Loucy (cell line): Measurements from ENCODE around the gene ADAMTSL2.

Experiments used
- H2AFZ ChIP-seq: fragments of 200-600 bp; sonication (generic); 2 replicates; pipeline ENCODE4 v1.6.0; 2016; ENCODE audit warnings: antibody characterized with exemption, mild to moderate bottlenecking, low read length, moderate library complexity
- H3F3A ChIP-seq: fragments of 200-600 bp; 2 replicates; pipeline ENCODE4 v1.6.0; 2016; ENCODE audit warnings: antibody characterized with exemption, low read depth, mild to moderate bottlenecking
- H3K27me3 ChIP-seq: fragments of 200-600 bp; sonication (generic); 2 replicates; pipeline ENCODE4 v1.6.1; 2014; ENCODE audit warnings: low read length, mild to moderate bottlenecking; ENCODE audit not compliant: insufficient read depth, poor library complexity, severe bottlenecking
- H3K36me3 ChIP-seq: fragments of 200-600 bp; sonication (generic); 2 replicates; pipeline ENCODE4 v1.6.1; 2016; ENCODE audit warnings: low read length; ENCODE audit not compliant: insufficient read depth
- H3K4me1 ChIP-seq: fragments of 200-600 bp; sonication (generic); 2 replicates; pipeline ENCODE4 v1.5.1; 2014; ENCODE audit warnings: low read length, mild to moderate bottlenecking; ENCODE audit not compliant: insufficient read depth, poor library complexity, severe bottlenecking
- H3K4me2 ChIP-seq: fragments of 200-600 bp; sonication (generic); 2 replicates; pipeline ENCODE4 v1.6.0; 2014; ENCODE audit warnings: antibody characterized with exemption, low read length, low read depth, mild to moderate bottlenecking; ENCODE audit not compliant: poor library complexity, severe bottlenecking
- H3K4me3 ChIP-seq: fragments of 200-600 bp; sonication (generic); 2 replicates; pipeline ENCODE4 v1.5.1; 2014; ENCODE audit warnings: low read length, mild to moderate bottlenecking, mixed read lengths; ENCODE audit not compliant: poor library complexity, severe bottlenecking
- H3K79me2 ChIP-seq: fragments of 200-600 bp; sonication (generic); 2 replicates; pipeline ENCODE4 v1.6.1; 2014; ENCODE audit warnings: low read length; ENCODE audit not compliant: insufficient read depth
- H3K9ac ChIP-seq: fragments of 200-600 bp; sonication (generic); 2 replicates; pipeline ENCODE4 v1.6.0; 2014; ENCODE audit warnings: mild to moderate bottlenecking, low read depth, low read length, moderate library complexity; ENCODE audit not compliant: poor library complexity, severe bottlenecking
- H3K9me2 ChIP-seq: fragments of 200-600 bp; sonication (generic); replicated peaks from 2 replicates; pipeline ENCODE4 v1.6.1; 2016; ENCODE audit warnings: low read depth, low read length, mixed read lengths
- H3K9me3 ChIP-seq: fragments of 200-600 bp; sonication (generic); 2 replicates; pipeline ENCODE4 v1.6.1; 2014; ENCODE audit warnings: mild to moderate bottlenecking, antibody characterized with exemption, low read length, low read depth; ENCODE audit not compliant: insufficient read depth
- H4K20me1 ChIP-seq: fragments of 200-600 bp; sonication (generic); 2 replicates; pipeline ENCODE4 v1.6.0; 2014; ENCODE audit warnings: antibody characterized with exemption, low read length, mild to moderate bottlenecking; ENCODE audit not compliant: insufficient read depth, poor library complexity, severe bottlenecking
- CTCF ChIP-seq: fragments of 200-600 bp; sonication (generic); conservative IDR thresholded peaks from 2 replicates; pipeline ENCODE4 v1.5.1; 2014; ENCODE audit warnings: mild to moderate bottlenecking, antibody characterized with exemption, low read length
- EZH2phosphoT487 ChIP-seq: fragments of 200-600 bp; IDR thresholded peaks from 2 replicates; pipeline ENCODE4 v1.6.1; 2018; ENCODE audit warnings: antibody characterized with exemption, mild to moderate bottlenecking, moderate library complexity, borderline replicate concordance

Gene ADAMTSL2

GRCh38 chr9:133499892-133500270 lies 34.6 kb upstream of the ADAMTSL2 start:
- no peak overlapping the region for H3K4me3 ChIP-seq
- no peaks in the 10 kb centered on the region for H3F3A ChIP-seq
- no peaks in the 10 kb centered on the region for H3K9me2 ChIP-seq
- peaks cover 13% of the 10 kb centered on the region; the same call in 1 of the 2 replicates for H3K9me3 ChIP-seq
- no peaks in the 10 kb centered on the region for H3K27me3 ChIP-seq
- H3K9ac ChIP-seq, result no peak overlapping the region
- no peaks in the 10 kb centered on the region for H3K79me2 ChIP-seq
- no peaks in the 10 kb centered on the region for H4K20me1 ChIP-seq
- no peak overlapping the region for H3K4me2 ChIP-seq
- H3K4me1 ChIP-seq, result no peaks in the 10 kb centered on the region
- TF ChIP-seq EZH2phosphoT487 (no peak), CTCF (no peak)
- no peak overlapping the region for H2AFZ ChIP-seq
- no peaks in the 10 kb centered on the region for H3K36me3 ChIP-seq

DNA sequence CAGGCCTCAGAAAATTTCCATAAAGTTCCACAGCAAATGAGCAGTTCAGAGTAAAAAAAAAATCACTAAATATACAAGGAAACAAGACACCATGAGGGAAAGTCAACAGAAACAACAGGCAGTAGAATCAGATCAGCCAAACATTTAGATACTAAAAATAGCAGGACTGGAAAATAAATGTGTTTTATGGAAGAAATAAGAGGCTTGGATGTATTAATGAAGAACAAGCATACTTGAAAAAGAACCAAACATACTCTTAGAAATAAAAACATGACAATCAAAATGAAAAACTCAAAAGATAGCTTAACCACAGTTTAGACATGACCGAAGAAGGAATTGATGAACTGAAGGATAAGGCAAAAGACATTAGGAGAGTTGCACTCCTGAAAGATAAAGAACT lies 32.4 kb upstream of the ADAMTSL2 start:
- Histone ChIP-seq H2AFZ (no peak overlapping the region), H3K27me3 (no peaks in the 10 kb centered on the region), H3K4me1 (no peaks in the 10 kb centered on the region), H3K4me2 (no peak overlapping the region), H3K9ac (no peak overlapping the region), H3K4me3 (no peak overlapping the region), H3K9me2 (no peaks in the 10 kb centered on the region), H3K9me3 (peaks cover 13% of the 10 kb centered on the region; the same call in 1 of the 2 replicates), H3K36me3 (no peaks in the 10 kb centered on the region), H3F3A (no peaks in the 10 kb centered on the region), H4K20me1 (no peaks in the 10 kb centered on the region), H3K79me2 (no peaks in the 10 kb centered on the region)
- TF ChIP-seq EZH2phosphoT487, result no peak

DNA sequence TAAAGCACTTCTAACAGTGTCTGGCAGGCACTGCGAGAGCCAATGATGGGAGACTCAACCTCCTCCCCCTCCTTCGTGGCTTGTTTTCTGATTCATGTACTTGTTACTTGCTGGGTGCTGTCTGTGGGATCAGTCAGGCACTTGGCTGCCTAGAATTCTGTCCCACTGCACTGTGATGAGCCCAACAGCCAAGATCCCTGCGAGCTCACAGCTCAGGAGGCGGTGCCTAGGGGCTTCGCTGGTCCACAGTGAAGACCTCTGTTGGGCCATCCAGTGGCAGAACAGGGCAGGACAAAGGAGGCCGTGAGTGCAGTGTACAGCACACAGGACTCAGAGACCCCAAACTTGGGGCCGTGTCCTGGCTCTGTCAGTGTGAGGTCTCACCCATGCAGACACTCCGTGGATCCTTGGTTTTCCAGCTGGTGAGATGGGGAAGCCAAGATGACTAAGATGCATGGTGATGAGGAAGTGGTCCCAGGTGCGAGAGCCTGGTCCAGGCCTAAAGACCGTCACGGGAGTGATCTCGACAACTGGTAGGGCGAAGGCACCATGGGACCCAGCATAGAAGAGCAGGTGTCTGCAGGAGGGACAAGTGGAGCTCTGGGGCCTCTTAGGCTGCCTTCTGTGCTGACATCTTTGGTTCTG lies 29.2 kb upstream of the ADAMTSL2 start:
- Histone ChIP-seq H3K4me1 (peaks cover 28% of the 10 kb centered on the region), H3K27me3 (no peaks in the 10 kb centered on the region), H3K9me2 (no peaks in the 10 kb centered on the region), H3K4me3 (no peak overlapping the region), H3K9ac (no peak overlapping the region), H2AFZ (no peak overlapping the region), H3F3A (0 out of 2 replicates have a peak, but pooled peaks cover 5% of the 10 kb centered on the region), H3K9me3 (peaks cover 13% of the 10 kb centered on the region; the same call in 1 of the 2 replicates), H3K36me3 (no peaks in the 10 kb centered on the region), H3K79me2 (no peaks in the 10 kb centered on the region), H4K20me1 (no peaks in the 10 kb centered on the region), H3K4me2 (no peak overlapping the region)
- no peak for TF ChIP-seq CTCF
- no peak for TF ChIP-seq EZH2phosphoT487
